ENCODE results near the gene GATAD2B. TPM values are rescaled to one million over a fixed set of nuclear protein-coding genes. Genes with fewer than 3 reads are reported as not detected.
A peak's percentile ranks its signal among the peaks of the same experiment; 100 is the strongest.

GATAD2B gene
- total RNA-seq, 1 donor from 2014 or later, result 37.4 TPM

- no peak for DNase-seq (ENCODE audit: low spot score)
Measured at GRCh38 chr1:153951801-153952200, 29.0 kb upstream of the GATAD2B start.

GRCh38 chr1:153951183-153951582, 28.4 kb upstream of the GATAD2B start:
- no peak for DNase-seq (ENCODE audit: low spot score)

GRCh38 chr1:153946622-153947241, 24.0 kb upstream of the GATAD2B start, which contains the start of gene DENND4B:
DENND4B (minus strand) TSS chr1:153946718; CDS start chr1:153944374, 2,344 bp downstream.
- DNase-seq (ENCODE audit: low spot score), result peak; percentile 97

- peak; percentile 97 for DNase-seq (ENCODE audit: low spot score)
Measured at GRCh38 chr1:153945795-153946621, 23.2 kb upstream of the GATAD2B start.

GRCh38 chr1:153945131-153945794, 22.5 kb upstream of the GATAD2B start:
- no peak for DNase-seq (ENCODE audit: low spot score)

GRCh38 chr1:153944827-153945117, 22.0 kb upstream of the GATAD2B start:
- DNase-seq (ENCODE audit: low spot score), result no peak

- DNase-seq (ENCODE audit: low spot score), result no peak
Measured at GRCh38 chr1:153944005-153944826, 21.4 kb upstream of the GATAD2B start.

- no peak for DNase-seq (ENCODE audit: low spot score)
Measured at GRCh38 chr1:153942766-153943549, 20.2 kb upstream of the GATAD2B start.

GRCh38 chr1:153941826-153942725, 19.3 kb upstream of the GATAD2B start:
- no peak for DNase-seq (ENCODE audit: low spot score)

- no peak for DNase-seq (ENCODE audit: low spot score)
Measured at GRCh38 chr1:153940756-153941155, 18.0 kb upstream of the GATAD2B start.

GRCh38 chr1:153939476-153939875, 16.7 kb upstream of the GATAD2B start:
- DNase-seq (ENCODE audit: low spot score), result no peak

- no peak for DNase-seq (ENCODE audit: low spot score)
Measured at GRCh38 chr1:153938996-153939395, 16.2 kb upstream of the GATAD2B start.

- no peak for DNase-seq (ENCODE audit: low spot score)
Measured at GRCh38 chr1:153937331-153937730, 14.6 kb upstream of the GATAD2B start.

- no peak for DNase-seq (ENCODE audit: low spot score)
Measured at GRCh38 chr1:153936011-153936802, 13.4 kb upstream of the GATAD2B start.

GRCh38 chr1:153934746-153935145, 12.0 kb upstream of the GATAD2B start:
- peak; percentile 82 for DNase-seq (ENCODE audit: low spot score)

GRCh38 chr1:153933955-153934354, 11.2 kb upstream of the GATAD2B start:
- DNase-seq (ENCODE audit: low spot score), result peak; percentile 39

GRCh38 chr1:153933430-153933829, 10.7 kb upstream of the GATAD2B start:
- no peak for DNase-seq (ENCODE audit: low spot score)

Measured in mesenteric fat pad (tissue), 1 donor.